ENCODE data around the gene DOCK3.

Gene DOCK3

GRCh38 chr3:50644561-50644960, 30.2 kb upstream of the DOCK3 start:
- Histone ChIP-seq H3F3A (ENCODE audit: insufficient read depth, low read length) (no peaks in the 10 kb centered on the region), H3K27ac (ENCODE audit: low read length) (no peak overlapping the region), H3K4me3 (ENCODE audit: low read length) (no peak overlapping the region), H3K9ac (ENCODE audit: low read length) (no peak overlapping the region), H3K27me3 (replicated peaks; ENCODE audit: insufficient read depth, low read length) (no peaks in the 10 kb centered on the region), H3K4me2 (ENCODE audit: low read depth, low read length) (no peak overlapping the region), H3K9me2 (replicated peaks; ENCODE audit: insufficient read depth, low read length) (no peaks in the 10 kb centered on the region), H3K9me3 (replicated peaks; ENCODE audit: insufficient read depth, low read length) (no peaks in the 10 kb centered on the region), H2AFZ (ENCODE audit: low read length) (no peak overlapping the region), H3K79me2 (ENCODE audit: low read length) (no peaks in the 10 kb centered on the region), H3K4me1 (ENCODE audit: low read length) (no peaks in the 10 kb centered on the region), H4K20me1 (ENCODE audit: insufficient read depth, low read length) (no peaks in the 10 kb centered on the region), H3K36me3 (replicated peaks; ENCODE audit: insufficient read depth, low read length) (no peaks in the 10 kb centered on the region)
- no peak for DNase-seq
- TF ChIP-seq EZH2 (optimal IDR thresholded peaks at IDR 0.05; ENCODE audit: low read depth, low read length) (no peak), EZH2phosphoT487 (IDR thresholded peaks at IDR 0.05; ENCODE audit: low read length) (no peak)

GRCh38 chr3:50645378-50645777, 29.3 kb upstream of the DOCK3 start:
- Histone ChIP-seq H3K9me2 (replicated peaks; ENCODE audit: insufficient read depth, low read length) (no peaks in the 10 kb centered on the region), H3K4me3 (ENCODE audit: low read length) (no peak overlapping the region), H3K9me3 (replicated peaks; ENCODE audit: insufficient read depth, low read length) (no peaks in the 10 kb centered on the region), H3K4me2 (ENCODE audit: low read depth, low read length) (no peak overlapping the region), H3K9ac (ENCODE audit: low read length) (no peak overlapping the region), H3K79me2 (ENCODE audit: low read length) (no peaks in the 10 kb centered on the region), H2AFZ (ENCODE audit: low read length) (no peak overlapping the region), H3K27me3 (replicated peaks; ENCODE audit: insufficient read depth, low read length) (no peaks in the 10 kb centered on the region), H3K4me1 (ENCODE audit: low read length) (no peaks in the 10 kb centered on the region), H3K27ac (ENCODE audit: low read length) (no peak overlapping the region), H3F3A (ENCODE audit: insufficient read depth, low read length) (no peaks in the 10 kb centered on the region), H3K36me3 (replicated peaks; ENCODE audit: insufficient read depth, low read length) (no peaks in the 10 kb centered on the region), H4K20me1 (ENCODE audit: insufficient read depth, low read length) (no peaks in the 10 kb centered on the region)
- TF ChIP-seq EZH2phosphoT487 (IDR thresholded peaks at IDR 0.05; ENCODE audit: low read length), result no peak
- TF ChIP-seq EZH2 (optimal IDR thresholded peaks at IDR 0.05; ENCODE audit: low read depth, low read length), result no peak
- TF ChIP-seq CTCF (IDR thresholded peaks at IDR 0.05; ENCODE audit: low read length), result no peak
- DNase-seq, result no peak

- Histone ChIP-seq H4K20me1 (ENCODE audit: insufficient read depth, low read length) (no peaks in the 10 kb centered on the region), H3F3A (ENCODE audit: insufficient read depth, low read length) (no peaks in the 10 kb centered on the region), H3K27ac (ENCODE audit: low read length) (no peak overlapping the region), H3K9me2 (replicated peaks; ENCODE audit: insufficient read depth, low read length) (no peaks in the 10 kb centered on the region), H3K79me2 (ENCODE audit: low read length) (no peaks in the 10 kb centered on the region), H3K36me3 (replicated peaks; ENCODE audit: insufficient read depth, low read length) (no peaks in the 10 kb centered on the region), H3K4me3 (ENCODE audit: low read length) (no peak overlapping the region), H3K9me3 (replicated peaks; ENCODE audit: insufficient read depth, low read length) (no peaks in the 10 kb centered on the region), H2AFZ (ENCODE audit: low read length) (no peak overlapping the region), H3K9ac (ENCODE audit: low read length) (no peak overlapping the region), H3K4me1 (ENCODE audit: low read length) (no peaks in the 10 kb centered on the region), H3K4me2 (ENCODE audit: low read depth, low read length) (no peak overlapping the region), H3K27me3 (replicated peaks; ENCODE audit: insufficient read depth, low read length) (no peaks in the 10 kb centered on the region)
- no peak for DNase-seq
- TF ChIP-seq EZH2 (optimal IDR thresholded peaks at IDR 0.05; ENCODE audit: low read depth, low read length) (no peak), CTCF (IDR thresholded peaks at IDR 0.05; ENCODE audit: low read length) (no peak), EZH2phosphoT487 (IDR thresholded peaks at IDR 0.05; ENCODE audit: low read length) (no peak)
Measured at GRCh38 chr3:50648313-50648712, 26.4 kb upstream of the DOCK3 start.

GRCh38 chr3:50648944-50649343, 25.8 kb upstream of the DOCK3 start:
- H3K9ac ChIP-seq (ENCODE audit: low read length), result no peak overlapping the region
- no peaks in the 10 kb centered on the region for H3K4me1 ChIP-seq (ENCODE audit: low read length)
- DNase-seq, result no peak
- H3K27me3 ChIP-seq (replicated peaks; ENCODE audit: insufficient read depth, low read length), result no peaks in the 10 kb centered on the region
- TF ChIP-seq CTCF (IDR thresholded peaks at IDR 0.05; ENCODE audit: low read length) (no peak), EZH2phosphoT487 (IDR thresholded peaks at IDR 0.05; ENCODE audit: low read length) (no peak), EZH2 (optimal IDR thresholded peaks at IDR 0.05; ENCODE audit: low read depth, low read length) (no peak)
- H2AFZ ChIP-seq (ENCODE audit: low read length), result no peak overlapping the region
- H3K4me2 ChIP-seq (ENCODE audit: low read depth, low read length), result no peak overlapping the region
- H3K4me3 ChIP-seq (ENCODE audit: low read length), result no peak overlapping the region
- no peaks in the 10 kb centered on the region for H3K9me3 ChIP-seq (replicated peaks; ENCODE audit: insufficient read depth, low read length)
- no peaks in the 10 kb centered on the region for H3K36me3 ChIP-seq (replicated peaks; ENCODE audit: insufficient read depth, low read length)
- H3K27ac ChIP-seq (ENCODE audit: low read length), result no peak overlapping the region
- H3K9me2 ChIP-seq (replicated peaks; ENCODE audit: insufficient read depth, low read length), result no peaks in the 10 kb centered on the region
- H4K20me1 ChIP-seq (ENCODE audit: insufficient read depth, low read length), result no peaks in the 10 kb centered on the region
- no peaks in the 10 kb centered on the region for H3K79me2 ChIP-seq (ENCODE audit: low read length)
- H3F3A ChIP-seq (ENCODE audit: insufficient read depth, low read length), result no peaks in the 10 kb centered on the region
